Heart left ventricle (tissue), 16 donors: ENCODE data around the gene USH1C. TPM values are rescaled to one million over a fixed set of nuclear protein-coding genes. Genes with fewer than 3 reads are reported as not detected.

ENCODE experiments used
- ATAC-seq, 4 donors: fragments of 200-7000 bp; cut with Tn5 transposase; one replicate each; pipeline ENCODE4 v1.9.1; 2020 to 2022; ENCODE audit warnings: moderate library complexity in 4 of 4, mild to moderate bottlenecking in 3 of 4, moderate number of reproducible peaks in 1 of 4
- DNase-seq, 5 donors: peaks; one replicate each; pipeline ENCODE4 v3.0.0-alpha.2; 2020
- H3K27ac ChIP-seq, 12 donors: fragments of 200-600 bp; sonication (generic) in 4 of 12; one replicate each; pipeline versions ENCODE4 v1.5.0 to v1.8.0; 2016 to 2022; ENCODE audit warnings: mild to moderate bottlenecking in 2 of 12
- H3K27me3 ChIP-seq, 9 donors: fragments of 200-600 bp; sonication (generic) in 2 of 9; one replicate each; pipeline versions ENCODE4 v1.5.1 to v1.8.0; 2016 to 2022; ENCODE audit warnings: mild to moderate bottlenecking in 3 of 9
- H3K36me3 ChIP-seq, 9 donors: fragments of 200-600 bp; sonication (generic) in 2 of 9; one replicate each; pipeline versions ENCODE4 v1.5.0 to v1.8.0; 2018 to 2022; ENCODE audit warnings: mild to moderate bottlenecking in 2 of 9
- H3K4me1 ChIP-seq, 12 donors: fragments of 200-600 bp; sonication (generic) in 4 of 12; one replicate each; pipeline versions ENCODE4 v1.5.0 to v1.8.0; 2016 to 2022; ENCODE audit warnings: mild to moderate bottlenecking in 3 of 12
- H3K4me3 ChIP-seq, 12 donors: fragments of 200-600 bp; sonication (generic) in 4 of 12; one replicate each; pipeline versions ENCODE4 v1.5.0 to v1.8.0; 2017 to 2022; ENCODE audit warnings: mild to moderate bottlenecking in 9 of 12, moderate library complexity in 4 of 12
- H3K9me3 ChIP-seq, 12 donors: fragments of 200-600 bp; sonication (generic) in 4 of 12; one replicate each; pipeline versions ENCODE4 v1.5.0 to v1.8.0; 2016 to 2022; ENCODE audit warnings: mild to moderate bottlenecking in 1 of 12
- CTCF ChIP-seq, 12 donors: fragments of 200-600 bp; sonication (generic) in 4 of 12; IDR thresholded peaks; one replicate each; pipeline versions ENCODE4 v1.5.0 to v1.8.0; 2018 to 2022; ENCODE audit warnings: antibody characterized with exemption in 12 of 12, mild to moderate bottlenecking in 5 of 12
- POLR2A ChIP-seq, 2 donors: fragments of 450-650 bp; IDR thresholded peaks; one replicate each; pipeline ENCODE4 v1.6.1; 2017; ENCODE audit warnings: antibody characterized with exemption in 2 of 2, mild to moderate bottlenecking in 2 of 2, moderate library complexity in 2 of 2
- WGBS, 4 donors: extraction: QIAGEN DNeasy Blood & Tissue Kit in 2 of 4; methylation state at CpG; one replicate each; pipeline versions ENCODE4 v1.1.5 to v1.1.7; 2013 to 2018; 5-methylcytosine and 5-hydroxymethylcytosine counted together
- intact Hi-C, 10 donors: fragments of 100-400 bp; cut with DNase I; formaldehyde crosslinking; loops; one replicate each; pipeline versions ENCODE4 v1.11.1 to v1.14.2; 2022
- polyA plus RNA-seq, 2 donors: library from polyadenylated mRNA; stranded (reverse); fragments of 200-250 nt; gene quantifications; one replicate each; pipeline ENCODE4 v1.2.3, GENCODE V29; 2013
- total RNA-seq, 9 donors: library from RNA; depleted of rRNA in 2 of 9; stranded (reverse); fragments of >200 nt in 2 of 9; fragmentation: NEBNext Ultra II Directional in 3 of 9; extraction: Animal tissue kit (Norgen Biotek cat#: 25700) in 3 of 9; gene quantifications; one replicate each; pipeline versions ENCODE4 v1.1.0 to v1.2.4, GENCODE V29; 2016 to 2023
- donor health status: ischemic (EF 13 %, LVEDD 7.1; RV severe dilation, severe dysfunction).
- donor health status: healthy with polysubstance abuse.
- donor health status: DM: no; HTN: yes; CAD: no.
- donor health status: DM: no; HTN: no; CAD: no.
- donor health status: ischemic (EF 25% LVEDD 6.9; RV normal size, moderate dysfunction).
- donor health status: ischemic (EF 25% LVEDD 5.7; RV mildly dilated, moderate dysfunction).
- donor health status: healthy.
- donor health status: DM: yes; HTN: yes; CAD: no.
- donor health status: ischemic (EF 35%, LVEDD 5.7; RV mildly dilated, moderate dysfunction).
- donor health status: nonischemic (EF 11% LVEDD 7.7; RV severe dilation, severe dysfunction).
- donor health status: DM: yes; HTN: yes; CAD: no.
- donor health status: PGD.
- donor health status: ischemic (EF 29% LVEDD 5.4; RV normal size, mild dysfunction).
- donor health status: nonischemic (EF 23%, LVEDD 6.1; RV moderate dilation, normal function).

The USH1C gene
- total and polyA plus RNA-seq, 11 donors = 0.06 to 0.23 (median 0.16) TPM; not detected in 8

DNA sequence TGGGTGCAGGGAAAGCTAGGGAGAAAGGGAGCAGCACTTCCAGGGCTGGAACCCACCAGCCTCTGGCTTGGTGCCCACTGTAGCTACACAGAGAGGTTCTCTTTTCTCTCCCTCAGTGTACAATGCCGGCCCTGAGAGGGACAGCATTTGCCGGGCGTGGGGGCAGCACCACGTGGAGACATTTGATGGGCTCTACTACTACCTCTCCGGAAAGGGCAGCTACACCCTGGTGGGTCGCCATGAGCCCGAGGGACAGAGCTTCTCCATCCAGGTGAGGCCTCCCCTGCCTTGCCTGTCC lies 9.0 kb upstream of the USH1C start:
- no peak for ATAC-seq
- no peak for DNase-seq
- WGBS, 4 donors = 88 to 97% (median 89%) methylated on average over 6 to 7 of the region's 7 CpGs
- Histone ChIP-seq H3K36me3 (no peaks in the 10 kb centered on the region), H3K4me1 (no peaks in the 10 kb centered on the region), H3K27me3 (peaks cover 0 to 14% (median 0%) of the 10 kb centered on the region in 9 donors), H3K9me3 (no peaks in the 10 kb centered on the region), H3K4me3 (no peak overlapping the region), H3K27ac (no peak overlapping the region)
- intact Hi-C loops = no loop called here
- no peak for TF ChIP-seq CTCF (IDR thresholded peaks at IDR 0.05)
- no peak for TF ChIP-seq POLR2A (IDR thresholded peaks at IDR 0.05)

DNA sequence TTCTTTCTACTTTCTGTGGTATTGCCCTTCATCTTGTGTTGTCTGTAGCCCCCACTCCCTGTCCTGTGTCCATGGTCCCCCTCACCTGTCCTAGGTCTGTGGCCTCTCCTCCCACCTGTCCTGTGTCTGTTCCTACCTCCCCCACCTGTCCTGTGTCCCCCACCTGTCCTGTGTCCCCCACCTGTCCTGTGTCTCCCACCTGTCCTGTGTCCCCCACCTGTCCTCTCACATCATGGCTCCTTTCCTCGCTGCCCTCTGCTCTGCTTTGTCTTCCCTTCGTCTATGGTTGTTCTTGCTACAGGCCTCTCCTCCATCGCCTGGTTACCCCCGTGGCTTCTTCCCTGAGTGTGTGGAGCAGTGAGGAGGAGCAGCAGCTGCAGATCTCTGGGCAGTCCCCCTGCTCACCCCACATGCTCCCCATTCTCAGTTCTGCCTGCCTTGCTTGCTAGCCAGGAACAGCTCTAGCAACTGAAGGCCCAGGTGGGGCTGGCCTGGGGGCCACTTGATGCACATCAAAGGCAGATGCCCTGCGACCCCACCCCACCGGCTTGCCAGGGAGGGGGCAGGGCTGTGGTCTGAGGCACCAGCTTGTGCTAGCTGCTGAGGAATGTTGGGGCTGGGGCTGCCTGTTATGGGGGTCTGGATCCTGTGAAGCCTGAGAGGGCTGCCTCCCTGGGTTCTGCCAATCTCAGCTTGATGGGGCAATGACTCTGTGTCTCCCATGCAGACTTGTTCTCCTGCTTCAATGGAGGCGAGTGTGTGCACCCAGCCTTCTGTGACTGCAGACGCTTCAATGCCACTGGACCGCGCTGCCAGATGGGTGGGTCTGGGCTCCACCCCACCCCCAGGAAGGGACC lies 8.4 kb upstream of the USH1C start:
- ATAC-seq (peak in 1 of 4 donors; percentile 28), DNase-seq (no peak)
- intact Hi-C loops = no loop called here
- H3K36me3 ChIP-seq = no peaks in the 10 kb centered on the region
- peaks cover 0 to 18% (median 2%) of the 10 kb centered on the region in 9 donors for H3K27me3 ChIP-seq
- TF ChIP-seq POLR2A (IDR thresholded peaks at IDR 0.05) (no peak), CTCF (IDR thresholded peaks at IDR 0.05) (no peak)
- H3K27ac ChIP-seq = no peak overlapping the region
- 86 to 91% (median 87%) methylated on average over 4 to 10 of the region's 10 CpGs for WGBS, 4 donors
- no peaks in the 10 kb centered on the region for H3K9me3 ChIP-seq
- no peaks in the 10 kb centered on the region for H3K4me1 ChIP-seq
- no peak overlapping the region for H3K4me3 ChIP-seq

GRCh38 chr11:17552041-17552355 lies 7.8 kb upstream of the USH1C start:
- DNase-seq = no peak
- intact Hi-C loops = no loop called here
- no peaks in the 10 kb centered on the region for H3K4me1 ChIP-seq
- no peak overlapping the region for H3K4me3 ChIP-seq
- TF ChIP-seq POLR2A (IDR thresholded peaks at IDR 0.05) = no peak
- no peak for TF ChIP-seq CTCF (IDR thresholded peaks at IDR 0.05)
- no peaks in the 10 kb centered on the region for H3K9me3 ChIP-seq
- no peak for ATAC-seq
- peaks cover 0 to 22% (median 4%) of the 10 kb centered on the region in 9 donors for H3K27me3 ChIP-seq
- H3K27ac ChIP-seq = no peak overlapping the region
- WGBS, 4 donors = 81 to 96% (median 92%) methylated on average over 4 of the region's 4 CpGs
- H3K36me3 ChIP-seq = no peaks in the 10 kb centered on the region

DNA sequence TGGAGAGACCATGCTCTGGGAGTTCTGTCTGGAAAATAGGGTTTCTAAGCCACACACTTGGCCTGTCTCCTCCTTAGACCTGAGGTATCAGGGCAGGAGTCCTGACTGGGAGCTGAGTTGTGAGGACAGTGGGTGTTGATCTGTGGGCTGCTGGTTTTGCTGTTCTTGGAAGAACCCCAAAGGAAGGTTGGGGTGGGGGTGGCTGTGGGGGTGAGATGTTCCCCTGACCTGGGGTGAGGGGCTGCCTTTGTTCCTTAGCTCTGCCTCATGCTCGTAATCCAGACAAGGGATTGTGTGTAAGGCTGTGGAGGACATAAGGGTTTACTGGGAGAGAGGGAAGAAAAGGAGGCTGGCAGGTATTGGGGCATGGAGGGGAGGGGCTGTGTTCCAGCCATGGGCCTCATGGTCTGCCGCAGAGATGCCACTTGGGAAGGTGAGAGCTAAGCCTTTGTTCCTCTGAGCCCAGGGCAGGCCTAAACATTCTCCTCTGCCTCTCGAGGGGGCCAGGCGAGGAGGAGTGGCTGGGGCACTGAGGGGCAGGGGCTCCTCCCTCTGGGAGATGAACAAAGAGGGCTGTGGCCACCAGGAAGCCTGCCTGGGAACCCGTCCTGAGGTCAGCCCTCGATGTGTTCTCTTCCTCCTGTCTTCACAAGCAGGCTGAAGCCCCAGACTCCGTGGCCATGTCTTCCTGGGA lies 7.3 kb upstream of the USH1C start:
- Histone ChIP-seq H3K27ac (no peak overlapping the region), H3K27me3 (peaks cover 0 to 27% (median 4%) of the 10 kb centered on the region in 9 donors), H3K36me3 (no peaks in the 10 kb centered on the region), H3K4me1 (no peaks in the 10 kb centered on the region), H3K4me3 (no peak overlapping the region), H3K9me3 (no peaks in the 10 kb centered on the region)
- DNase-seq (no peak), ATAC-seq (no peak)
- intact Hi-C loops = no loop called here
- TF ChIP-seq POLR2A (IDR thresholded peaks at IDR 0.05) = no peak
- no peak for TF ChIP-seq CTCF (IDR thresholded peaks at IDR 0.05)
- 59 to 69% (median 67%) methylated on average over 6 to 7 of the region's 7 CpGs for WGBS, 4 donors
